PC-3 (cell line): ENCODE measurements around the gene GRIN2A. TPM values are rescaled to one million over a fixed set of nuclear protein-coding genes. Genes with fewer than 3 reads are reported as not detected.

Source experiments
- ATAC-seq: fragments of 200-7000 bp; cut with Tn5 transposase; 2 replicates; pipeline ENCODE4 v1.9.1; 2020; ENCODE audit warnings: mild to moderate bottlenecking, moderate library complexity
- BruUV-seq: library from RNA; stranded (reverse); fragments of 400-500 nt; replicated peaks from 2 replicates; lab custom pipeline; 2021; lab: Mats Ljungman, UMichigan
- CTCF ChIA-PET: fragments of 300-600 bp; sonication (Branson Sonifier 250); formaldehyde crosslinking; loops from one replicate; lab custom pipeline; 2022; ENCODE audit warnings: antibody characterized with exemption; lab: Charles Lee
- POLR2A ChIA-PET: fragments of 300-600 bp; sonication (Branson Sonifier 250); formaldehyde crosslinking; loops from one replicate; lab custom pipeline; 2022; ENCODE audit warnings: antibody characterized with exemption; ENCODE audit not compliant: unreplicated experiment; lab: Charles Lee
- DNase-seq: peaks from one replicate; pipeline ENCODE4 v3.0.0-alpha.2; 2015
- H2AFZ ChIP-seq: fragments of 300-600 bp; sonication (generic); 2 replicates; pipeline ENCODE4 v1.6.0; 2016; ENCODE audit warnings: antibody characterized with exemption, low read length
- H3F3A ChIP-seq: fragments of 300-600 bp; sonication (generic); one replicate; pipeline ENCODE4 v1.6.0; 2017; ENCODE audit warnings: antibody characterized with exemption, low read length, control low read depth, mild to moderate bottlenecking; ENCODE audit not compliant: unreplicated experiment
- H3K27ac ChIP-seq: fragments of 300-600 bp; sonication (generic); 2 replicates; pipeline ENCODE4 v1.5.1; 2016; ENCODE audit warnings: mild to moderate bottlenecking, low read length
- H3K27me3 ChIP-seq: fragments of 300-600 bp; sonication (generic); 2 replicates; pipeline ENCODE4 v1.6.1; 2016; ENCODE audit warnings: low read length, mixed read lengths
- H3K36me3 ChIP-seq: fragments of 300-600 bp; sonication (generic); 2 replicates; pipeline ENCODE4 v1.6.1; 2016; ENCODE audit warnings: low read depth, mixed run types, low read length, mixed read lengths
- H3K4me1 ChIP-seq: fragments of 300-600 bp; sonication (generic); 2 replicates; pipeline ENCODE4 v1.5.1; 2016; ENCODE audit warnings: low read length; ENCODE audit not compliant: insufficient read depth
- H3K4me2 ChIP-seq: fragments of 300-600 bp; sonication (generic); 2 replicates; pipeline ENCODE4 v1.6.0; 2016; ENCODE audit warnings: low read length
- H3K4me3 ChIP-seq: fragments of 300-600 bp; sonication (generic); 2 replicates; pipeline ENCODE4 v1.5.1; 2016; ENCODE audit warnings: mild to moderate bottlenecking, low read length, mixed read lengths
- H3K79me2 ChIP-seq: fragments of 300-600 bp; sonication (generic); 2 replicates; pipeline ENCODE4 v1.6.1; 2017; ENCODE audit warnings: low read length, mixed read lengths
- H3K9ac ChIP-seq: fragments of 300-600 bp; sonication (generic); 2 replicates; pipeline ENCODE4 v1.6.0; 2016; ENCODE audit warnings: mild to moderate bottlenecking, low read length
- H3K9me2 ChIP-seq: fragments of 300-600 bp; sonication (generic); replicated peaks from 2 replicates; pipeline ENCODE4 v1.6.1; 2016; ENCODE audit warnings: mixed run types, low read length, mixed read lengths
- H3K9me3 ChIP-seq: fragments of 300-600 bp; sonication (generic); 2 replicates; pipeline ENCODE4 v1.6.1; 2016; ENCODE audit warnings: low read length, mixed read lengths
- H4K20me1 ChIP-seq: fragments of 300-600 bp; sonication (generic); 2 replicates; pipeline ENCODE4 v1.6.1; 2016; ENCODE audit warnings: low read length, mixed read lengths
- EZH2 ChIP-seq: fragments of 300-600 bp; sonication (generic); IDR thresholded peaks from one replicate; pipeline ENCODE4 v1.6.1; 2017; ENCODE audit warnings: antibody characterized with exemption, mild to moderate bottlenecking, low read length; ENCODE audit not compliant: unreplicated experiment
- EZH2phosphoT487 ChIP-seq: fragments of 300-600 bp; sonication (generic); IDR thresholded peaks from 2 replicates; pipeline ENCODE4 v1.6.1; 2018; ENCODE audit warnings: mild to moderate bottlenecking, antibody characterized with exemption, low read length, borderline replicate concordance
- intact Hi-C: fragments of 100-400 bp; cut with micrococcal nuclease; formaldehyde crosslinking; loops from 2 replicates; pipeline ENCODE4 v1.9.0; 2023
- total RNA-seq: library from RNA; depleted of rRNA; stranded (reverse); fragments of >200 nt; gene quantifications from 2 replicates; pipeline ENCODE4 v1.2.3, GENCODE V29; 2014
- TF ChIP-seq, protein P1 (sequence below): fragments of 300-600 bp; sonication (generic); conservative IDR thresholded peaks from 2 replicates; pipeline ENCODE4 v1.5.1; 2017; ENCODE audit warnings: antibody characterized with exemption, low read depth, mild to moderate bottlenecking, low read length

Gene GRIN2A
- total RNA-seq, 1 experiment from 2014 or later = 0.04 TPM

DNA sequence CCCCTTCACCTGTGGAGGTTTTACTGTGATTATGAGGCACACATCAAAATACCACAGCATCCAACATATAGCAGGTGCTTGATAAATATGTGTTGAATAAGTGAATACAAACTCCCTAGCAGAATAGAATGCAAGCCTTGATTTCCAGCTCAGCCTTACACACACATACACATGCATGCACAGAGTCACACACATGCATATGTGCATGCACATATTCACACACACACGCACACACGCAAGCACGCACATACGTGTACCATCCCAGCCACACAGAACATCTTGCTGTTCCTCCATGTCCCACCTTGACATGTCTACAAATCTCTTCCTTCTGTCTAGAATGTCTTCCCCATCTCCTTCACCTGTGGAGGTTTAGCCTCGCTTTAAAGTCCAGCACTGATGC is 160.1 kb downstream of the GRIN2A start:
- Histone ChIP-seq H3K79me2 (no peaks in the 10 kb centered on the region), H2AFZ (no peak overlapping the region), H3K27me3 (peaks cover 10% of the 10 kb centered on the region; the same call in 1 of the 2 replicates), H3K36me3 (no peaks in the 10 kb centered on the region), H3K9ac (no peak overlapping the region), H3K27ac (no peak overlapping the region), H3K9me2 (no peaks in the 10 kb centered on the region), H3K4me2 (no peak overlapping the region), H3K9me3 (no peaks in the 10 kb centered on the region), H3K4me3 (no peak overlapping the region), H3F3A (no peaks in the 10 kb centered on the region), H4K20me1 (no peaks in the 10 kb centered on the region), H3K4me1 (no peaks in the 10 kb centered on the region)
- ChIA-PET CTCF (no interaction called here), POLR2A (no interaction called here)
- TF ChIP-seq, protein P1, sequence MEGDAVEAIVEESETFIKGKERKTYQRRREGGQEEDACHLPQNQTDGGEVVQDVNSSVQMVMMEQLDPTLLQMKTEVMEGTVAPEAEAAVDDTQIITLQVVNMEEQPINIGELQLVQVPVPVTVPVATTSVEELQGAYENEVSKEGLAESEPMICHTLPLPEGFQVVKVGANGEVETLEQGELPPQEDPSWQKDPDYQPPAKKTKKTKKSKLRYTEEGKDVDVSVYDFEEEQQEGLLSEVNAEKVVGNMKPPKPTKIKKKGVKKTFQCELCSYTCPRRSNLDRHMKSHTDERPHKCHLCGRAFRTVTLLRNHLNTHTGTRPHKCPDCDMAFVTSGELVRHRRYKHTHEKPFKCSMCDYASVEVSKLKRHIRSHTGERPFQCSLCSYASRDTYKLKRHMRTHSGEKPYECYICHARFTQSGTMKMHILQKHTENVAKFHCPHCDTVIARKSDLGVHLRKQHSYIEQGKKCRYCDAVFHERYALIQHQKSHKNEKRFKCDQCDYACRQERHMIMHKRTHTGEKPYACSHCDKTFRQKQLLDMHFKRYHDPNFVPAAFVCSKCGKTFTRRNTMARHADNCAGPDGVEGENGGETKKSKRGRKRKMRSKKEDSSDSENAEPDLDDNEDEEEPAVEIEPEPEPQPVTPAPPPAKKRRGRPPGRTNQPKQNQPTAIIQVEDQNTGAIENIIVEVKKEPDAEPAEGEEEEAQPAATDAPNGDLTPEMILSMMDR = no peak
- TF ChIP-seq EZH2phosphoT487 = no peak
- no peak for TF ChIP-seq EZH2
- intact Hi-C loops = no loop called here
- ATAC-seq (no peak), DNase-seq (no peak)
- no TSS peak for BruUV-seq

DNA sequence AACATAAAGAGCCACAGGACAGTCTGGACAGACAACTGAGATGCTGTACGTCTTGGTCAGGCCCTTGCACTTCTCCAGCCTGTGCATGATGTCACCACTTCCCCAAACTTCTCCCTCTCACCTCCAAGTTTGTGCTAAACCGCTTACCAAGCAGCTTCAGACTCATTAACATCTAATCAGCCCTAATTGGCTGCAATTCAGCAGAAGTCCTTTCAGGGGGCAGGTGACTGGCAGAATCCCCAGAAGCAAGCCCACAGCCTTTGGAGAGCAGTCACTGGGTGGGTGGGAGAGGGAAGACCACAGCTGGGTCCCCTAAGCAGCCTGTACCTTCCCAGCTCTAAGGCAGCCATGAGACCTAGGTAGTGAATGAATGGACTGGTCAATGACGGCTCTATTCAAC is 161.4 kb downstream of the GRIN2A start:
- no peak for ATAC-seq
- Histone ChIP-seq H3K9me2 (no peaks in the 10 kb centered on the region), H3K79me2 (no peaks in the 10 kb centered on the region), H4K20me1 (no peaks in the 10 kb centered on the region), H2AFZ (no peak overlapping the region), H3K9ac (no peak overlapping the region), H3K4me2 (no peak overlapping the region), H3K9me3 (no peaks in the 10 kb centered on the region), H3K27ac (no peak overlapping the region), H3K27me3 (peaks cover 14% of the 10 kb centered on the region; the same call in 1 of the 2 replicates), H3K36me3 (no peaks in the 10 kb centered on the region), H3F3A (no peaks in the 10 kb centered on the region), H3K4me3 (no peak overlapping the region), H3K4me1 (no peaks in the 10 kb centered on the region)
- intact Hi-C loops = no loop called here
- BruUV-seq = no TSS peak
- TF ChIP-seq, protein P1 = no peak
- no peak for TF ChIP-seq EZH2phosphoT487
- TF ChIP-seq EZH2 = no peak
- CTCF ChIA-PET = no interaction called here
- no peak for DNase-seq
- POLR2A ChIA-PET = no interaction called here

DNA sequence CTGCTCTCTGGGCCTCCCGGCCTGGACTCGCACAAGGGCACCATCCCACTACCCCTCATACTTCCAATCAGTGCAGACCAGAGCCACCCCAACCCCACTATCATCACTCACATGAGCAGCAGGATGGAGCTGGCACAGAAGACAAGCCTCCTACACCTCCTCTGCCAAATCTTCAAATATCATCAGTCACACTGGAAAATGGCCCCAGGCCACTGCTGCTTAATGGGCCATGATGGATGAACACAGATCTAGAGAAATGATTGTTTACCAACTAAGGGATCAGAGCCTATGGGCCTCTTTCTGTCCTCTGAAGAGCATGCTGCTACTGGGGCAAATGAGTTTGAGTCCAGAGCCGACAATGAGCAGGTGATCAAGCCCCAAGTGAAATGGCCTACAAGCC is 165.5 kb downstream of the GRIN2A start:
- H3K9me2 ChIP-seq = no peaks in the 10 kb centered on the region
- no peaks in the 10 kb centered on the region for H4K20me1 ChIP-seq
- no peak for ATAC-seq
- H3K4me1 ChIP-seq = no peaks in the 10 kb centered on the region
- H3K9ac ChIP-seq = no peak overlapping the region
- no TSS peak for BruUV-seq
- intact Hi-C loops = no loop called here
- no peaks in the 10 kb centered on the region for H3F3A ChIP-seq
- DNase-seq = no peak
- no peak overlapping the region for H3K4me2 ChIP-seq
- H3K4me3 ChIP-seq = no peak overlapping the region
- ChIA-PET POLR2A (no interaction called here), CTCF (no interaction called here)
- H3K27ac ChIP-seq = no peak overlapping the region
- TF ChIP-seq EZH2 = no peak
- TF ChIP-seq EZH2phosphoT487 = no peak
- TF ChIP-seq, protein P1 = no peak
- no peaks in the 10 kb centered on the region for H3K36me3 ChIP-seq
- H3K79me2 ChIP-seq = no peaks in the 10 kb centered on the region
- peaks cover 32% of the 10 kb centered on the region for H3K27me3 ChIP-seq
- no peaks in the 10 kb centered on the region for H3K9me3 ChIP-seq
- no peak overlapping the region for H2AFZ ChIP-seq
